Stimulated activated CD4-positive, alpha-beta T cell treated with anti-CD3 and anti-CD28 coated beads, Interleukin-12 subunit alpha, Interleukin-12 subunit beta, amount 100 ng/mL, for 24 hours (primary cell): Measurements from ENCODE around the gene IFT43.

Experiments
- DNase-seq, 2 experiments: peaks; one replicate each; pipeline ENCODE4 v3.0.0-alpha.2; 2020; ENCODE audit warnings: low read depth in 2 of 2

IFT43 gene

GRCh38 chr14:75985618-75986438 lies at the start of gene IFT43:
Gene IFT43, plus strand, starts transcription at chr14:75985763. Its CDS starts 24 bp downstream, at chr14:75985787.
- peak; percentile 80 to 91 for DNase-seq

- DNase-seq: no peak
Observed at GRCh38 chr14:75939200-75939599, 46.4 kb upstream of the IFT43 start.

- no peak for DNase-seq
Observed at GRCh38 chr14:75941030-75941429, 44.5 kb upstream of the IFT43 start.

- DNase-seq: no peak
Observed at GRCh38 chr14:75944607-75945241, 40.8 kb upstream of the IFT43 start.

- DNase-seq: no peak
Observed at GRCh38 chr14:75946785-75947184, 38.8 kb upstream of the IFT43 start.

- no peak for DNase-seq
Observed at GRCh38 chr14:75952489-75952888, 33.1 kb upstream of the IFT43 start.

- no peak for DNase-seq
Observed at GRCh38 chr14:75959031-75959430, 26.5 kb upstream of the IFT43 start.

- DNase-seq: no peak
Observed at GRCh38 chr14:75960231-75960630, 25.3 kb upstream of the IFT43 start.

GRCh38 chr14:75961662-75962061 lies 23.9 kb upstream of the IFT43 start:
- no peak for DNase-seq

- no peak for DNase-seq
Observed at GRCh38 chr14:75967866-75968265, 17.7 kb upstream of the IFT43 start.

GRCh38 chr14:75968456-75968855 lies 17.1 kb upstream of the IFT43 start:
- DNase-seq: no peak

- no peak for DNase-seq
Observed at GRCh38 chr14:75969126-75969525, 16.4 kb upstream of the IFT43 start.

GRCh38 chr14:75969891-75970290 lies 15.7 kb upstream of the IFT43 start:
- no peak for DNase-seq

GRCh38 chr14:75970989-75971388 lies 14.6 kb upstream of the IFT43 start:
- DNase-seq: no peak

- no peak for DNase-seq
Observed at GRCh38 chr14:75971509-75971908, 14.1 kb upstream of the IFT43 start.

GRCh38 chr14:75972801-75973421 lies 12.7 kb upstream of the IFT43 start:
- DNase-seq: no peak

GRCh38 chr14:75976826-75977581 lies 8.6 kb upstream of the IFT43 start:
- DNase-seq: no peak

GRCh38 chr14:75977582-75977943 lies 8.0 kb upstream of the IFT43 start:
- DNase-seq: no peak

GRCh38 chr14:75978249-75978731 lies 7.3 kb upstream of the IFT43 start:
- DNase-seq: no peak

GRCh38 chr14:75979071-75979571 lies 6.4 kb upstream of the IFT43 start:
- DNase-seq: no peak

- DNase-seq: no peak
Observed at GRCh38 chr14:75979648-75980565, 5.7 kb upstream of the IFT43 start.
